ENCODE results near the gene GNG8.

Gene GNG8

DNA sequence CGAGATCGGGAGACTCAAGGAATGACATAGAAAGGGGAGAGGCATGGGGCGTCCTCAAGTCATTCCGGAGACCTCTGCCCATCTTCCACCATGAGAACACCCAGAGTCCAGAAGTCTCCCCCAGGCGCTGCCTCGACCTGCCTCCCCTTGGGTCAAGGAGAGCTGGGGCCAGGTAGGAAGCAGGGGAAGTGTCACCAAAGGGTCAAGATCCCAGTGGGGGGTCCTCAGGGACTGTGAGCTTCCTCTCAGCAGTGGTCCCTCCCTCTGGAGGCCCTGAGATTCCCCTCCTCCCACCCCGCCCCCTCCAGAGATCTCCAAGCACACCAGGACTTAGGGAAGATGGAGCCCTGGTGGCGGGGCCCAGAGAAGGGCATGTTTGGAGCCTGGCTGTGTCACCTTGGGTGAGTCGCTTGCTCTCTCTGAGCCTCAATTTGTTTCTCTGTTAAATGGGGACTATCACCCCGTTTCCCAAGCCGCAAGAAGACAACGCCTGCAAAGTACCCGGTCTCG lies 24.1 kb upstream of the GNG8 start:
- TF ChIP-seq POLR2A (IDR thresholded peaks at IDR 0.05; ENCODE audit: low read depth, low read length) (no peak), POLR2AphosphoS5 (IDR thresholded peaks at IDR 0.05; ENCODE audit: low read depth, low read length) (no peak), TAF1 (IDR thresholded peaks at IDR 0.05; ENCODE audit: borderline replicate concordance, low read depth, low read length) (no peak)
- FAIRE-seq (no peak), DNase-seq (ENCODE audit: insufficient read length) (no peak)

DNA sequence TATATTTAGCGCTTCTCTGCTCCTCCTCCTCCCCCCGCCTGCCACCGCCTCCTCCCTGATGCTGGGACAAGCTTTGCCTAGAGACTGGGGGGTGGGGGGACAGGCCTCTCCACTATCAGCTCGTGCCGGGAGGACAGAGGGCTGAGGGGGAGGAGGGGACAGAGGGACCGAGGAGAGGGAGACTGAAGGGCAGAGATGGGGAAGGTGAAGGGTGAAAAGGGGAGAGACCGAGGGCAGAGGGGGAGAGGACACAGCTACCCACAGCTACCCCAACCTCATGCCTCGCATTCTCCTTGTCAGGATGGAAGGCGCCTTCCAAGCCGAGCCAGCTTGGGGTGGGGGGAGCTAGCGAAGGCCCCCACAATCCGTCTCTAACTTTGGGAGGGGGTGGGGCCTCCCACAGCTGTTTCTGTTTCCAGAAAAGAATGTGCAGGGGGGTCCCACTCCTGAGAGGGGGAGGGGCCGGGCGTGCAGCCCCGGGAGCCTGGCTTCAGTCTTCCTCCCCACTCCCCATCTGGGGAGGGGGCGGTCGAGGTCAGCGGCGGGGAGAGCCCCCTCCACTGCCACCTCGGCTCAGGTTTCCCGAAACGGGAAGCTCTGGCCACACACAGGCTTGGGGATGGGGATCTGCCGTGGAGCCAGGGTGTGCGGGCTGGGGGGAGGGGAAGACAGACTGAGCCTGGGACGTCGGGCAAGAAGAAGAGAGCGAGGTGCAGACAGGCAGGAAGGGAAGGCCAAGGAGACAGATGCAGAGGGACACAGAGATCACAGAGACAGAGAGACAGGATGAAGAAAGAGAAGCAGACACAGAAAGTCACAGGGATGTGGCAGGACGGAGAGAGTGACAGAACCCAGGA lies 23.4 kb upstream of the GNG8 start:
- no peak for FAIRE-seq
- TF ChIP-seq POLR2A (IDR thresholded peaks at IDR 0.05; ENCODE audit: low read depth, low read length) = no peak
- TF ChIP-seq POLR2AphosphoS5 (IDR thresholded peaks at IDR 0.05; ENCODE audit: low read depth, low read length) = no peak
- TF ChIP-seq TAF1 (IDR thresholded peaks at IDR 0.05; ENCODE audit: borderline replicate concordance, low read depth, low read length) = no peak
- no peak for DNase-seq (ENCODE audit: insufficient read length)

GRCh38 chr19:46656541-46656940 lies 20.5 kb upstream of the GNG8 start:
- DNase-seq (ENCODE audit: insufficient read length) (no peak), FAIRE-seq (no peak)
- no peak for TF ChIP-seq POLR2AphosphoS5 (IDR thresholded peaks at IDR 0.05; ENCODE audit: low read depth, low read length)
- TF ChIP-seq TAF1 (IDR thresholded peaks at IDR 0.05; ENCODE audit: borderline replicate concordance, low read depth, low read length) = no peak
- no peak for TF ChIP-seq POLR2A (IDR thresholded peaks at IDR 0.05; ENCODE audit: low read depth, low read length)

DNA sequence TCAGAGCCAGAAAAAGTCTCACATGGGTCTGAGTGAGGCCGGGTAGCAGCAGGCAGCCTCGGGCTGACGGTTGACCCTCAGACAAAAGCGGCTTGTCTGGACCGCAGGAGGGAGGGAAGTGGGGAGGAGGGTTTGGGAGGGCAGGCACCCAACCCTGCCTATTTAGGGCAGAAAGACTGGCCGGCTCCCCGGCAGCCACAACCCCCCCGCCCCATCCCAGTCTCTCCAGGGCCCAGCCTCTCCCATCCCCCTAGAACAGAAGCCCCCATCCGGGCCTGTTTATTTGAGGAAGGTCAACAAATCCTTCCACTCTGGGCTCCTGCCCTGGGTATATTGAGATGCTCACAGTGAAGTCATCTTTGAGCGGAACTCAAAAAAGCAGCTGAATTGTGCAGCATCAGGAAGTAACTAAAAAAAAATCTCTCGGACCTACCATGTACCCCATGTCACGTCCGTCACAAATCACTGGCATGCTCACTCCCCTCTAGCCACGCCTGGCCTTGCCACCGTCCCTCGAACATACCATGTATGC lies 18.7 kb upstream of the GNG8 start:
- FAIRE-seq (no peak), DNase-seq (ENCODE audit: insufficient read length) (no peak)
- no peak for TF ChIP-seq TAF1 (IDR thresholded peaks at IDR 0.05; ENCODE audit: borderline replicate concordance, low read depth, low read length)
- no peak for TF ChIP-seq POLR2A (IDR thresholded peaks at IDR 0.05; ENCODE audit: low read depth, low read length)
- TF ChIP-seq POLR2AphosphoS5 (IDR thresholded peaks at IDR 0.05; ENCODE audit: low read depth, low read length) = no peak

DNA sequence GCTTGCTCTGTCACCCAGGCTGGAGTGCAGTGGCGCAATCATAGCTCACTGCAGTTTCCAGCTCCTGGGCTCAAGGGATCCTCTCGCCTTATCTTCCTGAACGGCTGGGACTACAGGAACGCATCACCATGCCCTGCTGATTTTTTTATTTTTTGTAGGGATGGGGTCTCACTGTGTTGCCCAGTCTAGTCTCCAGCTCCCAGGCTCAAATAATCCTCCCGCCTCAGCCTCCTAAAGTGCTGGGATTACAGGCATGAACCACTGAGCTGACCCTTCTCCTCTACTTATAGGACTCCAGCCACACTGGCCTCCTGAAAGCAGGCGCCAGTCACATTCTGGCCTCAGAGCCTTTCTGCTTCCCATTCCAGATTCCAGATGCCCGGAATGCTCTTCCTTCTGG lies 14.4 kb upstream of the GNG8 start:
- FAIRE-seq = no peak
- no peak for DNase-seq (ENCODE audit: insufficient read length)
- TF ChIP-seq POLR2A (IDR thresholded peaks at IDR 0.05; ENCODE audit: low read depth, low read length) (no peak), TAF1 (IDR thresholded peaks at IDR 0.05; ENCODE audit: borderline replicate concordance, low read depth, low read length) (no peak), POLR2AphosphoS5 (IDR thresholded peaks at IDR 0.05; ENCODE audit: low read depth, low read length) (no peak)

GRCh38 chr19:46648961-46649960 lies 13.3 kb upstream of the GNG8 start:
- TF ChIP-seq POLR2A (IDR thresholded peaks at IDR 0.05; ENCODE audit: low read depth, low read length) (no peak), TAF1 (IDR thresholded peaks at IDR 0.05; ENCODE audit: borderline replicate concordance, low read depth, low read length) (no peak), POLR2AphosphoS5 (IDR thresholded peaks at IDR 0.05; ENCODE audit: low read depth, low read length) (no peak)
- DNase-seq (ENCODE audit: insufficient read length) (no peak), FAIRE-seq (no peak)

DNA sequence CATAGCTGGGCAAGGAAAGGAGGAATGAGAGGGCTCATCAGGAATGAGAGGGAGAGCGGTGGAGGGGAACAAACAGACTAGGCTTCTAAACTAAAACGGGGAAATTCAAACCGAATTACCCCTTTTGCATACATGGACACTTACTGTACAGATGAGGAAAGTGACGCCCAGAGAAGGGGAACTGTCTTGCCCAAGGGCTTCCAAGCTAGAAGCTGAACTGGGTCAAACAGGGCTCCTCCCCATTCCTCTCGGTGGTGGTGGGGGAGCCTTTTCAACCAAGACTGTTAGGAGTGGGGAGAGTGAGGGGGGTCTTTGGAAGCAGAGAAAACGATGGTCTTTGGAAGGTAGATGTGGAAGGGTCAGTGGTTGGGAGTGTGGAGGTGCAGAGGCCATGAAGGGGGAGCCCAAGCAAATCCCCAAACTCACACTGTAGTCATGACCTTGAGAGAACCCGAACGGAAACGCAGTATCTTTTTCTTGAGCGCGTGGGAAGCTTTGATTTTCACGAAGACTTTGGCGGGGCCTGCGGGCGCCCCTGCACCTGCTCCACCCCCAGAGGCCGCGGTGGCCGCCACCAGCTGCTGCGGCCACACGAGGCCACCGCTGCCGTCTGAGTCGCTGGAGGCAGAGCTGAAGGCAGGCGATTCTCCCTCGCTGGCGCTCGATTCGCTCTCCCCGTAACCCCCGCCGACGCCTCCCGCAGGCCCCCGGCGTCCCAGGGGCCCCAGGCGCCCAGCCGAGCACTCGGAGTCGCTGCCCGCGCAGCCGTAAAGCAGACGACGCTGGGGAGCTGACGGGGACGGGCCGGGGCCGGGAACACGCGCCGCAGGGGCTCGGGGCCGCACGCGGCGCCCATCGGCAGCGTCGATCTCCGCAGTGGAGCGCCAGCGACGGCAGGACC lies 12.3 kb upstream of the GNG8 start:
- no peak for TF ChIP-seq TAF1 (IDR thresholded peaks at IDR 0.05; ENCODE audit: borderline replicate concordance, low read depth, low read length)
- no peak for TF ChIP-seq POLR2AphosphoS5 (IDR thresholded peaks at IDR 0.05; ENCODE audit: low read depth, low read length)
- TF ChIP-seq POLR2A (IDR thresholded peaks at IDR 0.05; ENCODE audit: low read depth, low read length) = no peak
- DNase-seq (ENCODE audit: insufficient read length) (peak; percentile 57), FAIRE-seq (peak; percentile 14)

- TF ChIP-seq POLR2AphosphoS5 (IDR thresholded peaks at IDR 0.05; ENCODE audit: low read depth, low read length) (no peak), TAF1 (IDR thresholded peaks at IDR 0.05; ENCODE audit: borderline replicate concordance, low read depth, low read length) (no peak), POLR2A (IDR thresholded peaks at IDR 0.05; ENCODE audit: low read depth, low read length) (no peak)
- no peak for DNase-seq (ENCODE audit: insufficient read length)
- no peak for FAIRE-seq
These were observed 10.4 kb upstream of the GNG8 start for GRCh38 chr19:46646402-46646801.

GRCh38 chr19:46644720-46645119 lies 8.7 kb upstream of the GNG8 start:
- no peak for DNase-seq (ENCODE audit: insufficient read length)

DNA sequence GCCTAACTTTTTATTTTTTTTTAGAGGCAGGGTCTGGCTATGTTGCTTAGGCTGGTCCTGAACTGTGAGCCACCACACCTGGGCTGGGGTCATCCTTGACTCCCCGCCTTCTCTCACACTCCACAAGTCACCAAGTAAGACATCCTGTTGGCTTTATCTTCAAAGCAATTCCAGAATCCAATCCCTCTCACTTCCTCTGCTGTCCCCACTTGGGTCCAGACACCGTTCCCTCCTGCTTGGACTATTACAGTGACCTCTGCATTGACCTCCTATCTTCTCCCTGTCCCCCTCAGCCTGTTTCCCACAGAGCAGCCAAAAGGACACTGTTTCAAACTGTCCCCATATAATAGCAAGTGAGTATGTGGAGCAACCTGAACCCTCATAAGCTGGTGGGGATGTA lies 4.7 kb upstream of the GNG8 start:
- DNase-seq (ENCODE audit: insufficient read length) (no peak), FAIRE-seq (no peak)
- TF ChIP-seq TAF1 (IDR thresholded peaks at IDR 0.05; ENCODE audit: borderline replicate concordance, low read depth, low read length) (no peak), POLR2AphosphoS5 (IDR thresholded peaks at IDR 0.05; ENCODE audit: low read depth, low read length) (no peak), POLR2A (IDR thresholded peaks at IDR 0.05; ENCODE audit: low read depth, low read length) (no peak)

More at GRCh38 chr19:46644720-46645119, 8.7 kb upstream of the GNG8 start:
- FAIRE-seq = no peak
- TF ChIP-seq TAF1 (IDR thresholded peaks at IDR 0.05; ENCODE audit: borderline replicate concordance, low read depth, low read length) (no peak), POLR2A (IDR thresholded peaks at IDR 0.05; ENCODE audit: low read depth, low read length) (no peak), POLR2AphosphoS5 (IDR thresholded peaks at IDR 0.05; ENCODE audit: low read depth, low read length) (no peak)

Data from GM12892 (cell line).